SKM-1 (cell line): ENCODE measurements around the gene CST4.
"Not testable (repeated sequence)": the region's sequence is repeated elsewhere in the genome, so short reads cannot be mapped to it uniquely, and the experiment has no call there.

Experiments used
- DNase-seq: peaks from one replicate; lab custom pipeline; 2025; ENCODE audit not compliant: unreplicated experiment; lab: John Stamatoyannopoulos, UW

The CST4 gene

DNA sequence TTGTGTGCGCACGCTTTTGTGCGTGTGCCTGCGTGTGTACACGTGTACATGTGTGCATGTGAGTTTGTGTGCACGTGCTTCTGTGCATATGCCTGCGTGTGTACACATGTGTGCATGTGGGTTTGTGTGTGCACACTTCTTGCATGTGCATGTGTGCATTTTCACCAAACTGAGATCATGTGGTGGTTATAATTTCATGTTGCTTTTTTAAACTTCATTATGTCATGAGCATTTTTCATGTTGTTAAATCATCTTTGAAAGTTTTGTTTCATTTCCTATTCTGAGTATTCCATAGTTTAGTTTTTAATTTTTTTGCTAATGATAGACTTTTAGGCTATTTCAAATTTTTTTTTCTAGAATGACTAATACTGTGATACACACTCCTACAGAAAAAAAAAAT is 44.7 kb downstream of the CST4 start:
- no peak for DNase-seq

DNA sequence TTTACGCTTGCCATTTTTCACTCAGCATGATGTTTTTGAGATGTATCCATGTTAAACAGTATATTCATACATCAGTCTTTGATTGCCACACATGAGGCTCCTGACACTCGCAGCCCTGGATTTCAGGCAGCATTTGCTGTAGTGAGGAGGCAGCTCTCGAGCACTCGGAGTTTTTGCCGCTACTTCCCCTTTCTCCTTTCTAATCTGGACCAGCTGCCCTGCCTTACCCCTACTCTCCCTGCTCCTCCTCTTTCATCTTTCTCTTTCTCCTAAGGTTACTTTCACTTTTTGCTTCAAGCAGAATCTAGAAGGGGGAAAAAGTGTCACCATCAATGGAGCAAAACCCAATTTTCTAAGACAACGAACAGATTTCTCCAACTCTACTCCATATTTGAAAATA is 45.2 kb downstream of the CST4 start:
- DNase-seq = peak; percentile 76

DNA sequence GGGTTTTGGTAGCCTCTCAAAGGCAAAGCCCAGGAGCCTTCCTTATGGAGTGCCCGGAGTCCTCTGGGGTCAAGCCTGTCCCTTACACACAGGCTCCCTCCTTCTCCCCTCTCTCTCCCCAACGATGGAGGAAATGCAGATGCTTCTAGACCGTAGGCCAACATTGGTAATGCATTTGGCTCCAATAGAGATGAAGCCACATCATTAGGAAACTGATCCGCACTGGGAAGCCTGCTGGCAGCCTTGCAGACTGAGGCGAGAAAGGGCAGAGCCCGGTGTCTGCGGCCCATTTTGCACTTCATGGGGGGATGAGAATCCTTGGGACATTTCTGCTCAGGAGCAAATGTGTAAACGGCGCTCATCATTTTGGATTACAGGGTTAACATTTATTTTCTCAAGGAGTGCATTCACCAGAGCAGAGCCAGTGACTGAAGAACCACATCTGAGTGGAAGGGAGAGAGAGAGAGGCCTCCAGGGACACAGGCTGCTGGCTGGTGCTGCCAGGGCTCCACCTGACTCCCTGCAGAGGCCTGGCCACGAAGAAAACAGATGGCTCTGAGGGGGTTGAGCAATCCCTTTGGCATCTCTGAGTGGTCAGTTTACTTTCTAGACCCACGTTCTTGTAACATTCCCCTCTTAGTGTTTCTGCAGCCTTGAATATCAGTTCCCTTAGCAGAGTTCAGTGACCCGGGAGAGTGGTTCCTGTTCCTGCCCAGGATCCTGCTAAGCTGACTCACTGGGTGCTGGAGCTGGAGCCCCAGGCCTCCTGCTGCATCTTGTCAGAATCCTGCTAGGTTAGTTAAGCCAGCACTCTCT is 46.7 kb downstream of the CST4 start:
- DNase-seq = peak; percentile 40

DNA sequence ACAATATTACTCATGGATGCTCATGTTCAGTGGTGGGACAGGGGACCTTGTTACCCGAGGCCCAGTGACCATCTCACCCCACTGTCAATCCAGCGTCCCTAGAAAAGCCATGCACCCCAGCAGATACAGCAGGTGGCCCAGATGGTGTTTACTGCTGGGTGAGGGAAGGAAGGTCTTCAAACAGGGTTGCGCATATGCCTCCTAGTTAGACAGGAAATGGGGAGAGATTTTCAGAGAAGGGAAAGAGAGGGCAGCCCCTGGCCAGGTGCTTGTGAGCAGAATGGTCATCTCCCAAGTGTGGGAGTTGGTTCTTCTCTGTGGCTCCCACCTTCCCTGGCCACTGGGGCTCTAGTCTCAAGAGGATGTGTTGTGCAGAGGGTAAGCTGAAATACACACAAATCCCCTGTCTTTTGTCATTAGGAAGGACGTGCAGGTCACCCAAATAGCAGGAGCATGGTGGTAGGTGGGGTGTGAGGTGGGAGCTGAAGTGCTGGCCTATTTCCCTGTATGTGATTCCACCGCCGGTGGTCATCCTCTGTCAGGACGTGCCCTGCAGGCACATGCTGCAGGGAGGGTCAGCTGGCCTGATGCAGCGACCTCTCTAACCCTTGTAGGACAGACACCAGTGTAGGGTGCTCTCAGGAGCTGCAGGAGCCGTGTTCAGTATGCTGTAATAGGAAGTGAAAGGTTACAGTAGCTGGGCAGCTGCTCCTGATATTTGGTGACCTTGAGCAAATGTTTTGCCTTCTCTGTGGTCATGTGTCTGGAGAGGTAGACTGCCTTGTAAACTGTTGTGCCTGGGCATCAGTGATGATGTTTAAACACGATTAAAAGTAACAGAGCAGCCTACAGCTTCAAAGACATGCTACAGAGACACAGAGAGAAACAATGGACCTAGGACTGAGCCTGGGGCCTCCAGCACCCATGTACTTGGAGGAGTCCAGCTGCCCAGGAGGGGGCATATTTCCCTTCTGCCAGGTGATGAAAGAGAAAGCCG is 47.9 kb downstream of the CST4 start:
- DNase-seq = no peak

DNA sequence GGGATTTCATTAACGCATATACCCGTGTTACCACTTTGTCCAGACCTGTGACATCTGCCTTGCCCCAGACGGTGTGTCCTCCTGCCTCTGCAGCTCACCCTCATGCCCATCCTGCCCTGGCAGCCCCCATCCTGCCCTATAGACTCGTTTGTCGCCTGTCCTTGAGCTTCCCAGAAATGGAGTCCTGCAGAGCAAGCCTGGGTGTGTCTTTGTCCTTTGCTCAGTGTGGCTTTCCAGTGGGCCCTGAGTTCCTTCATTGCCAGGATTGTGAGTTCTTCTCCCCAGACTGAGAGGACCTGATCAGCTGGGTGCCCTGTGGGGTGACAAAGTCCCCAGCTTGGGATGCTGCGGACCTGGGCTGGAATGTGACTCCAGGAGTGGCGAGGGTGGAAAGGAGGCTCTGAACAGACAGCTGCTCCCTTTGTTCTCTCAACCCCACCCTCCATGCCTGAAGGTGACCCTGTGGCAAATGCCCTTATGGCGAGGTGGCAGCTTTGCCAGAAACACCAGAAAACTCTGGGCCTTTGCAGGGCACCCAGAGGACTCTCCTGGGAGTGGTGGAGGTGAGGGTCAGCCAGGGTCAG is 48.7 kb downstream of the CST4 start:
- DNase-seq = no peak

DNA sequence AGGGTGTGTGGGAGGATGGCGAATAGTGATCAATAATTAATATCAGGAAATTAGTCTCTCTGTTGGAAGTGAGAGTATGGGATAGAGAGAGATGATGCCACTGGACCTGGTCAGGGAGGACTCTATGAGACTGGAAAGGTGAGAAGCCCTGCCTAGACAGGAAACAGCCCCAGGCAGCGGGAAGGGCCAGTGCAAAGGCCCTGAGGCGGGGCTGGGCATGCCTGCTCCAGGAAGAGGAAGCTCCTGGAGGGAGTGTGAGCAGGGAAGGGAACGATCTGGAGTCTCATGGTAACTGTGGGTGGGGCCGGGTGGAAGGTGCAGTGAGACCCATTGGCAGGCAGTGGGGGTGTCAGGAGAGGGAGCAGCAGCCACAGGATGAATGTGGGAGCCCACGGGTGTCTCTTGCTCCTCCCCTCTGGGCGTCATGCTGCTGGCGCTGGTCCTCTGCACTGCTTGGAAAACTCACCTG is 49.3 kb downstream of the CST4 start:
- no peak for DNase-seq

DNA sequence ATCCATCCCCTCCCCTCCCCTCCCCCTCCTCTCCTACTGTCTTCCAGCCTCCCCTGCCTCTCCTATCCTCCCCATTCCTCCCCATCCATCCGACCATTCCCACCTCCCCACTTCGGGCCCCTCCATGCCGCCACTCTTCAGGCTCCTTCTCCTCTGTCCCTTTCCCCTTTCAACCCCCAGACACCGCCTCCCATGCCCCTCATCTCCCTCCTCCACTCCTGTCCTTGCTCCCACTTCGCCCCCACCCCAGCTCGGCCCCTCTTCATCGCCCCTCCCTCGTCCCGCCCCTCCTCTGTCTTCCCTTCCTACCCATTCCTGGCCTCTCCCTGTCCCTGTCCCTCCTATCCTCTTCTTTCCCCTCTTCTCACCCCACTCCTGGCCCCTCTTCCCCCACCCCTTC is 50.5 kb downstream of the CST4 start:
- no peak for DNase-seq

DNA sequence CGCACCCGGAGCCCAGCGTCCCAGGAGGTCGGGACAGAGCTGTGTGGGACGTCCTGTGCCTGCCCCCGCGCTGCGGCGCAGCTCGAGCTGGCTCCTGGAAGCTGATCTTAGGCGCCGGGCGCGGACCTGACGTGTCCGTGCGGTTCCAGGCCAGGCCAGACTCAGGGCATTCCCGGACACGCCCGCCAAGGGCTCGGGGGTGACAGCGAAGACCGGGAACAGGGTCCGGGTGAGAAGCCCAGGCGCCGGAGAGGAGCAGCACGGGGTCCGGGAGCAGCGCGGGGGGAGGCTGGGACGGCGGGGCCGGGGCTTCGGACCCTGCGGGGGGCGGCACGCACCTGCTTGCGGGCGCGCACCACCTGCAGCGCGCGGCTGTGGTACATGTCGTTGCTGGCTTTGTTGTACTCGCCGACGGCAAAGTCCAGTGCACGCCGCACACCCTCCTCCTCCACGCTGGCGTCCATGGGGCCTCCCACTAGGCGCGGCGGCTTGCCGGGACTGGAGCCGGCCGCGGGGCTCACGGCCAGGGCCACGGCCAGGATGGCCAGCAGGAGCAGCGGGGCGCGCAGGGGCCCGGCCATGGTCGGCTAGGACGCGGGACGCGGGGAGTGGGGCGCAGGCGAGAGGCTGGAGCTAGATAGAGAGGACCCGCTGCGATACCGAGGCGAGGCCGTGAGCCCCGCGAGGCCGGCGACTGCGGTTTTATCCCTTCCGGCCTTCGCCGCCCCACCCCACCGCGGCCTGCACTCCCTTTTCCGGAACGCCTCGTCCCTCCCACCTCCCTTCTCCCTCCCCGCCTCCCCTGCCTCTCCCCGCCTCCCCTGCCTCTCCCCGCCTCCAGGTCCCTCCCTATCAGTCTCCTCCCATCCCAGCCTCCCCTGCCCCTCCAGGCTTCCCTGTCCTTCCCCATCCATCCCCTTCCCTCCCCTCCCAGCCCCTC is 51.3 kb downstream of the CST4 start, which contains the start of gene CST3:
TSS of gene CST3 (minus strand) at position 674 of the 940 bp plus-strand sequence. CDS start at position 581, 93 bp downstream.
- DNase-seq = peak; percentile 92

DNA sequence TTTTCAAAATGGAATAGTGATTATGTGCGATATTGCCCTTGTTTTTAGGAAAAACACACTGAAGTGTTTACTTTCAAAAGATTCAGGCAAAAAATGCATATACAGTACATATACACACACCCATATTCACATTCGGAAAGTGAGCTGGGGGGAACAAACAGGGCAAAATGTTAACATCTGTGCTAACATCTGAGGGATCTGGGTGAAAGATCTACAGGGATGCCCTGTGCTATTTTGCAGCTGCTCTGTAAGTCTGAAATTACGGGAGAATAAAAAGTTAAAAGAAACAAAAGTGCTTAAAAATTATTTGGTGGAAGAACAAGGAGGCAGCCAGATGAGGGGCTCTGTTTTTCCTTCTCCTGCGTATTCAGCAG is 51.9 kb downstream of the CST4 start:
- DNase-seq = no peak

DNA sequence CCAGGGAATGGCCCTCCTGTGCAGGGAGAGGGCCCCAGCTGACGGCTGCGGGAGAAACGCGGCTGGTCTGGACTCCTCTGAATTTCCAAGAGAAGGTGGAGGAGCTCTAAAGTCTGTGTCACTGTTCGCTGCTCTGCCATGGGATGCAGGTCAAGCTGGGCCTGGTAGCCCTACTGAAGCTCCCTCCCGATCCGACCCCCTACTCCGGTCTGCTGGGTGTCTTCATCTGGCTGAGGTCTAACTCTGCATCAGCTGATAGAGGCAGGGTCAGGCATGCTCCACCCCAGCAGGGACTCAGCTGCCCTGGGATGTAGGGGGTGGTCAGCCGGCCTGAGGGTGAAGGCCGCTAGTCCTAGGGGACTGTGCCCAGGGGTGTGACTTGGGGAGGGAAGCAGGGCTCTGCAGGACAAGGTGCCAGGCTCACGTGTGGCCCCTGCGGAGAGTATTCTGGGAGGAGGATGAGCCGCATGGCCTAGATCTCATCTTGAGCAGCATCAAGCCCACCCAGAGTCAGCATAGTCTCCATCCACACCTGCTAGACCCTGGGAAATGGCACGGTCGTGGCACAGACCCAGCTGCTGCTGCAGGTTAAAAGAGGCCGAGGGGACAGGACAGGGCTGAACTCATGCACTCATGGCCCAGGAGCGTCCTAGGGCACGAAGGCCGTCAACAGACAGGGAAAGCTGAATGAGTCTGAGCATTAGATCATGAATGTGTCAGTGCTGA is 52.5 kb downstream of the CST4 start:
- no peak for DNase-seq

DNA sequence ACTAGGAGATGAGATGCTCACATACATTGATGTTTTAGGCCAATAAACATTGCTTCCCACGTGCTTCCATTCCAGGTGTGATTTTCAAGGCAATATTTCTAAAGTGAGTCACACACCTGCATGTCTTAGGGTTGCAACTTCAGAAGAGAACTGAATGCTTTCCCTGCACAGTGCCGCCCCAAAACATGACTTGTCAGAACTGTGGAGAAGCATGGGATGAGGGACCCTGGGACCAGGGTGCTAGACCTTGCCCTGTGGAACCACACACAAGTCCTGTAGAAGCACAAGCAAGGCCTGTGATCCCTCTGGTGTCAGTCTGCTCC is 53.1 kb downstream of the CST4 start:
- not testable (repeated sequence) for DNase-seq
